Left ventricle myocardium inferior (tissue), 1 donor: ENCODE results near the gene RASSF6. TPM values are rescaled to one million over a fixed set of nuclear protein-coding genes. Genes with fewer than 3 reads are reported as not detected.

ENCODE experiments used
- DNase-seq: peaks from one replicate; pipeline ENCODE4 v3.0.0-alpha.2; 2020
- H3K27ac ChIP-seq: fragments of 200-600 bp; replicated peaks from 2 replicates; pipeline ENCODE4 v1.8.0; 2021
- H3K27me3 ChIP-seq: fragments of 200-600 bp; 2 replicates; pipeline ENCODE4 v1.8.0; 2021; ENCODE audit warnings: low read depth
- H3K36me3 ChIP-seq: fragments of 200-600 bp; 2 replicates; pipeline ENCODE4 v1.8.0; 2021
- H3K4me1 ChIP-seq: fragments of 200-600 bp; 2 replicates; pipeline ENCODE4 v1.8.0; 2021
- H3K4me3 ChIP-seq: fragments of 200-600 bp; 2 replicates; pipeline ENCODE4 v1.8.0; 2021; ENCODE audit warnings: mild to moderate bottlenecking, moderate library complexity
- H3K9me3 ChIP-seq: fragments of 200-600 bp; replicated peaks from 2 replicates; pipeline ENCODE4 v1.8.0; 2021
- CTCF ChIP-seq: fragments of 200-600 bp; IDR thresholded peaks from 2 replicates; pipeline ENCODE4 v1.8.0; 2021; ENCODE audit warnings: antibody characterized with exemption, mild to moderate bottlenecking, borderline replicate concordance
- intact Hi-C: fragments of 100-400 bp; cut with micrococcal nuclease; formaldehyde crosslinking; loops from one replicate; pipeline ENCODE4 v1.11.0; 2022
- total RNA-seq: library from RNA; stranded (reverse); fragmentation: NEBNext Ultra II Directional; extraction: Animal tissue kit (Norgen Biotek cat#: 25700); gene quantifications from one replicate; pipeline ENCODE4 v1.2.1, GENCODE V29; 2021
- donor health status: DM: no; HTN: yes; CAD: no; lungs with severe emphysema.

RASSF6 gene
- total RNA-seq, 1 donor from 2014 or later: not detected

- intact Hi-C loops: no loop called here
Measured at GRCh38 chr4:73663576-73663975, 43.3 kb upstream of the RASSF6 start.

GRCh38 chr4:73662709-73663546 lies 42.7 kb upstream of the RASSF6 start:
- peak; percentile 58 for TF ChIP-seq CTCF
- DNase-seq: no peak
- H3K4me1 ChIP-seq: no peaks in the 10 kb centered on the region
- H3K4me3 ChIP-seq: no peak overlapping the region
- intact Hi-C loops: no loop called here
- no peak overlapping the region for H3K27ac ChIP-seq
- H3K9me3 ChIP-seq: no peaks in the 10 kb centered on the region
- H3K27me3 ChIP-seq: no peaks in the 10 kb centered on the region
- H3K36me3 ChIP-seq: no peaks in the 10 kb centered on the region

More at GRCh38 chr4:73663576-73663975, 43.3 kb upstream of the RASSF6 start:
- Histone ChIP-seq H3K4me1 (no peaks in the 10 kb centered on the region), H3K4me3 (no peak overlapping the region), H3K36me3 (no peaks in the 10 kb centered on the region), H3K27ac (no peak overlapping the region), H3K9me3 (no peaks in the 10 kb centered on the region), H3K27me3 (no peaks in the 10 kb centered on the region)
- TF ChIP-seq CTCF: no peak
- DNase-seq: no peak

GRCh38 chr4:73661646-73662119 lies 41.4 kb upstream of the RASSF6 start:
- H3K27me3 ChIP-seq: no peaks in the 10 kb centered on the region
- H3K4me1 ChIP-seq: no peaks in the 10 kb centered on the region
- no peak overlapping the region for H3K4me3 ChIP-seq
- no peak overlapping the region for H3K27ac ChIP-seq
- intact Hi-C loops: no loop called here
- H3K9me3 ChIP-seq: no peaks in the 10 kb centered on the region
- no peak for DNase-seq
- TF ChIP-seq CTCF: no peak
- H3K36me3 ChIP-seq: no peaks in the 10 kb centered on the region

- TF ChIP-seq CTCF: no peak
- intact Hi-C loops: no loop called here
- no peaks in the 10 kb centered on the region for H3K9me3 ChIP-seq
- H3K27me3 ChIP-seq: peaks cover 4% of the 10 kb centered on the region
- no peak for DNase-seq
- H3K4me1 ChIP-seq: no peaks in the 10 kb centered on the region
- H3K27ac ChIP-seq: no peak overlapping the region
- H3K36me3 ChIP-seq: no peaks in the 10 kb centered on the region
- H3K4me3 ChIP-seq: no peak overlapping the region
Measured at GRCh38 chr4:73660808-73661207, 40.6 kb upstream of the RASSF6 start.

- Histone ChIP-seq H3K9me3 (no peaks in the 10 kb centered on the region), H3K4me3 (no peak overlapping the region), H3K27ac (no peak overlapping the region), H3K36me3 (no peaks in the 10 kb centered on the region), H3K27me3 (peaks cover 5% of the 10 kb centered on the region), H3K4me1 (no peaks in the 10 kb centered on the region)
- TF ChIP-seq CTCF: peak; percentile 66
- no peak for DNase-seq
- intact Hi-C loops: loop anchor here (10.0 kb wide), 1 partner anchor 339 kb away; no protein-coding TSS in a partner anchor
Measured at GRCh38 chr4:73653695-73654106, 33.5 kb upstream of the RASSF6 start.
